ENCODE results near the gene CDK6. TPM values are rescaled to one million over a fixed set of nuclear protein-coding genes. Genes with fewer than 3 reads are reported as not detected.
A peak's percentile ranks its signal among the peaks of the same experiment; 100 is the strongest.

CDK6 gene
- total RNA-seq, 3 donors from 2014 or later, result 310 to 350 (median 347) TPM

DNA sequence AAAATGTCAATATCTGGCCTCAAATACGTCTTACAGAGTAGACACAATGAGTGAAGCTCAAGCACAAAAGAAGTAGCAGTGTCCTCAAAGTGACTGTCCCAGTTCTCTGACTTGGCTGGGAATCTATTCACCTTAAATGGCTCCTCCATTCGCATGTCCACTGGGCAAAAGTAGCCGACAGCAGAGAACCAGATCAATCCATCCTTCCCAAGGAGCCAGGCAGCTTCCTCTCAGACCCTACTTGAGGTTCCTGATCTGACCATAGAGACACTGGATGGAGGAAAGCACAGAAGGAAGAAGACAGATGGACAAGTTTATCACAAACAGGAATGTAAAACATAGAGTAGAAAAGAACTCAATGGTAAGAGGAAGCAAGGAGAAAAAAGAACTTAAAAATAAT lies 53.5 kb downstream of the CDK6 start:
- no peak for DNase-seq
- Mint-ChIP-seq H3K4me1 (ENCODE audit: low read depth) (peaks cover 48% of the 10 kb centered on the region), H3K4me3 (no peak overlapping the region), H3K27me3 (ENCODE audit: low read depth) (no peaks in the 10 kb centered on the region), H3K36me3 (ENCODE audit: insufficient read depth) (peaks cover 29% of the 10 kb centered on the region), H3K9me3 (no peaks in the 10 kb centered on the region)
- ATAC-seq, result no peak

DNA sequence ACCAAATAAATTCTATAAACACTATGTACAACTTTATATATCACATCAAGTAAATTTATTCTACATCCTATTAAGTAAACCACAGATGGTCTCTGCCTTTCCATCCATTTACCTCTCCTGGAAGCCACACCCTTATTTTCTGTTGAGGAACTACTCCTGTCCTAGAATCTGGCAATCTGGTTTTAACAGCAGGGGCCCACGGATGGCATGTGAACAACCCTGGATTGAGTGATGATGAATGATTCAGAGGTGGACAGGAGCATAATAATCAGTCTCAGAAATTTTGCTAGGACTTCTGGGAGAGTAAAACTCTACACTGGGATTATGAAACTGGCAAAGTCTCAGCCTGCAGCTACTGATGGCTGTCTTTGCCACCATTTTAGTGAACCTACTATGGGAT lies 54.1 kb downstream of the CDK6 start:
- ATAC-seq, result no peak
- H3K4me1 Mint-ChIP-seq (ENCODE audit: low read depth), result peaks cover 47% of the 10 kb centered on the region
- H3K36me3 Mint-ChIP-seq (ENCODE audit: insufficient read depth), result peaks cover 34% of the 10 kb centered on the region
- DNase-seq, result no peak
- no peaks in the 10 kb centered on the region for H3K27me3 Mint-ChIP-seq (ENCODE audit: low read depth)
- no peak overlapping the region for H3K4me3 Mint-ChIP-seq
- no peaks in the 10 kb centered on the region for H3K9me3 Mint-ChIP-seq

DNA sequence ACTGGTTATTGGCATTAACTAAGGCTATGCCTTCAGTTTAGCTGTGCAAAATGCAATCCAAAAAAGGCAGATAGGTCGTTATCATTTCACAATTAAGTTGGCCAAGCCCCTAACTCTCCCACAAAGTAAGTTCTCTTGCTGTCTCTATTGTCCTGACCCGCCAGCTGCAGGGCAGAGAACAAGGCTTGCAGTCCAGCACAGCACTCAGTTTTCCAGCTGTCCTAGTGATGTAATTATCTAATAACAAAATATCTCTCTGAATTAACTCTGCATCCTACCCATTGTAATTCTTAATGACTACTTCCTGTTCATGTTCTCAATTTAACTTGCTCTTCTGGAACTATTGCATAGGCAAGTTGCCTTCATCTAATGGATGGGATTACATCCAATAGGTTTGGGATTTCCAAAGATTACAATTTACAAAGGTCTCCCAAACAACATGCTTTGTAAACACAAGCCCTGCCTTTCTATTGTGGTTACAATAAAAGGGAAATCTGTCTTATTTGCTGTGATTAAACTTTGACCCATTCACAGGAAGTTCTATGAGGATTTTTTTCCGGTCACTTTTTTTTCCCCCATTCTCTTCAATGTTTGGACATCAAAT lies 55.2 kb downstream of the CDK6 start:
- no peak overlapping the region for H3K4me3 Mint-ChIP-seq
- H3K9me3 Mint-ChIP-seq, result no peaks in the 10 kb centered on the region
- H3K36me3 Mint-ChIP-seq (ENCODE audit: insufficient read depth), result peaks cover 43% of the 10 kb centered on the region
- no peak for DNase-seq
- ATAC-seq, result no peak
- peaks cover 52% of the 10 kb centered on the region for H3K4me1 Mint-ChIP-seq (ENCODE audit: low read depth)
- H3K27me3 Mint-ChIP-seq (ENCODE audit: low read depth), result no peaks in the 10 kb centered on the region

DNA sequence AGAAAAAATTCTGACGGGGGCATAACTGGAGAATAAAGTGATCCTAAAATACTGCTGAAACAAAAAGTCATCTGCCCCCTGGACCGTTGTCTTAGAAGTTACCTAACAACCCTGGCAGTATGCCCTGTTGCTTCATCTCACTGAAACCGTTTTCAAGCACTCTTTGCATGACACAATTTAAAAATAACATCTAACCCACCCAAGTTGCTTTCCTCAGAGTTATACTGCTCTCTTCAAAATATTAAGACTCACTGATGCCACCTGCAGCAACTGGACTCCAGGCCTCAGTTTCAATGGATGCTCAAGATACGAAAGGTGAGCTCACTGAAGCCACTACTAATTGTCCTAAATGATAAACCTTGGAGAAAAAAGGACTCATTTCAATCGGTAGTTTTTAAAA lies 57.4 kb downstream of the CDK6 start:
- H3K36me3 Mint-ChIP-seq (ENCODE audit: insufficient read depth), result peaks cover 36% of the 10 kb centered on the region
- DNase-seq, result no peak
- peaks cover 36% of the 10 kb centered on the region for H3K4me1 Mint-ChIP-seq (ENCODE audit: low read depth)
- ATAC-seq, result no peak
- no peaks in the 10 kb centered on the region for H3K9me3 Mint-ChIP-seq
- H3K4me3 Mint-ChIP-seq, result no peak overlapping the region
- H3K27me3 Mint-ChIP-seq (ENCODE audit: low read depth), result no peaks in the 10 kb centered on the region

DNA sequence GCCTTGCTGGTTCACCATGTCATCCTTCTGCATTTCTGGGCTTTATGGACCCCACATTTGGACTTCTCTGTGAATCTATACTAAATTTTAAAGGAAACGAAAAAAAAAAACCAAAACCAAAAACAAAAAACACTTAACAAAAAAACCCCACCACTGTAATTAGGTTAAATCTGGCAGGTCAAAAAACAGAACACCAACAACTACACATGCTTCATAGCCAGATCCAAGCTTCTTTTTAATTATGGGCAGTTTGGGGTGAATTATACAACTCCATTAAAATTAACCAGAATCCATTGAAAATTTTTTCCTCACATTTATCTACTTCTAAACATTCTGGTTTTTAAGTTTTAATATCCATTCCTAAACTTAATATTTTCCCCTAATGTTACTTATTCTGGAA lies 58.4 kb downstream of the CDK6 start:
- ATAC-seq, result no peak
- H3K27me3 Mint-ChIP-seq (ENCODE audit: low read depth), result no peaks in the 10 kb centered on the region
- DNase-seq, result no peak
- H3K4me3 Mint-ChIP-seq, result no peak overlapping the region
- no peaks in the 10 kb centered on the region for H3K9me3 Mint-ChIP-seq
- H3K4me1 Mint-ChIP-seq (ENCODE audit: low read depth), result peaks cover 32% of the 10 kb centered on the region
- H3K36me3 Mint-ChIP-seq (ENCODE audit: insufficient read depth), result peaks cover 44% of the 10 kb centered on the region

DNA sequence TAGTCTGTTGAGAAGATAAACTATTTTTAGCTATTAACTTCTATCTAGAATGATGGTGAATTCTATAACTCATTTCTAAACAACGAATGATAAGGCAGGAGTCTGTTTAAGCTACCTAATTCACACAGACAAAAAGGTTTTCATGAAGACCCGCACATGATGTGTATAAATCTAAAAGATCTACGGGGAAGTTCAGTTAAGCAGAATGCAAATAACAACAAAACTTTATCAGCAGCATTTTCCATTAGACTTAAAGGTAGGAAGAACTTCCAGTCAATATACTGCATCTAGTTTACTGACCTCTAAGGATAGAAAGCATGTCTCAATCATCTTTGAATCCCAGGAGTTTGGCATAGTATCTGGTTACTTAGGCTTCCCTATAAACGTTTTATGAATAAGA lies 62.6 kb downstream of the CDK6 start:
- Mint-ChIP-seq H3K4me1 (ENCODE audit: low read depth) (peaks cover 27% of the 10 kb centered on the region), H3K9me3 (no peaks in the 10 kb centered on the region), H3K4me3 (no peak overlapping the region), H3K27me3 (ENCODE audit: low read depth) (no peaks in the 10 kb centered on the region), H3K36me3 (ENCODE audit: insufficient read depth) (peaks cover 45% of the 10 kb centered on the region)
- ATAC-seq (no peak), DNase-seq (no peak)

DNA sequence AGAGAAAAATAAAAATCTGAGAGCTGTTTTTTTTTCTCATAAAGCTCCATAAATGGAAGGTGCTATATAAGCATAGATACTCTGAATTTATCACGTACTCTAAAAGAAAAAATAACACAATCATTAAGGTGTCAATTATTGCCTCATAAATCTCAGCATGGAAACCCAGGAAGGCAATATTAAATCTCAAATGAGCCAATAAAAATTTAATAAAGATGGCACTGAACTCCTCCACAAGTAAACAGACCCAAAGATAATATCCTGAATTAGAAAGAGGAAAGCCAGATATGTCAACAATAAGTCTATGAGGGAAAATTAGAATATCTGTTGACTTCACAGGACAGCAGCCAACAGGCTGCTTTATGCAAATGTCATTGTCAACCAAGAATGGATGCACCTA lies 66.5 kb downstream of the CDK6 start:
- H3K9me3 Mint-ChIP-seq, result no peaks in the 10 kb centered on the region
- ATAC-seq (no peak), DNase-seq (no peak)
- peaks cover 60% of the 10 kb centered on the region for H3K36me3 Mint-ChIP-seq (ENCODE audit: insufficient read depth)
- H3K4me3 Mint-ChIP-seq, result no peak overlapping the region
- no peaks in the 10 kb centered on the region for H3K27me3 Mint-ChIP-seq (ENCODE audit: low read depth)
- H3K4me1 Mint-ChIP-seq (ENCODE audit: low read depth), result peaks cover 53% of the 10 kb centered on the region

DNA sequence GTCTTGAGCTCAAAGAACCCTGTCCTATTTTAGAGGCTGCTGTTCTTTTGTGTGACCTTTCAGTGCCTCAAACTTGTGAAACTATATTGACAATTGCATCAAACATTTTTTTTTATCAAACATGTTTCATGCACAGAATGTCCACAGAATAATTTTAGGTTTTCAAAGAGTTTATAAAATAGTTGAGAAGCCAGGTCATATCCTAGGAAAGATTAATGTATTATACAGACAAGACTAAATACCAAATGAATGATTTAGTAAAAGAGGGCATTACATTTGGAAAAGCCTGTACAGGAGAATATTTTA lies 67.0 kb downstream of the CDK6 start:
- H3K4me3 Mint-ChIP-seq, result no peak overlapping the region
- H3K36me3 Mint-ChIP-seq (ENCODE audit: insufficient read depth), result peaks cover 62% of the 10 kb centered on the region
- H3K27me3 Mint-ChIP-seq (ENCODE audit: low read depth), result no peaks in the 10 kb centered on the region
- ATAC-seq, result peak in 1 of 2 donors; percentile 24
- no peak for DNase-seq
- H3K9me3 Mint-ChIP-seq, result no peaks in the 10 kb centered on the region
- peaks cover 54% of the 10 kb centered on the region for H3K4me1 Mint-ChIP-seq (ENCODE audit: low read depth)

DNA sequence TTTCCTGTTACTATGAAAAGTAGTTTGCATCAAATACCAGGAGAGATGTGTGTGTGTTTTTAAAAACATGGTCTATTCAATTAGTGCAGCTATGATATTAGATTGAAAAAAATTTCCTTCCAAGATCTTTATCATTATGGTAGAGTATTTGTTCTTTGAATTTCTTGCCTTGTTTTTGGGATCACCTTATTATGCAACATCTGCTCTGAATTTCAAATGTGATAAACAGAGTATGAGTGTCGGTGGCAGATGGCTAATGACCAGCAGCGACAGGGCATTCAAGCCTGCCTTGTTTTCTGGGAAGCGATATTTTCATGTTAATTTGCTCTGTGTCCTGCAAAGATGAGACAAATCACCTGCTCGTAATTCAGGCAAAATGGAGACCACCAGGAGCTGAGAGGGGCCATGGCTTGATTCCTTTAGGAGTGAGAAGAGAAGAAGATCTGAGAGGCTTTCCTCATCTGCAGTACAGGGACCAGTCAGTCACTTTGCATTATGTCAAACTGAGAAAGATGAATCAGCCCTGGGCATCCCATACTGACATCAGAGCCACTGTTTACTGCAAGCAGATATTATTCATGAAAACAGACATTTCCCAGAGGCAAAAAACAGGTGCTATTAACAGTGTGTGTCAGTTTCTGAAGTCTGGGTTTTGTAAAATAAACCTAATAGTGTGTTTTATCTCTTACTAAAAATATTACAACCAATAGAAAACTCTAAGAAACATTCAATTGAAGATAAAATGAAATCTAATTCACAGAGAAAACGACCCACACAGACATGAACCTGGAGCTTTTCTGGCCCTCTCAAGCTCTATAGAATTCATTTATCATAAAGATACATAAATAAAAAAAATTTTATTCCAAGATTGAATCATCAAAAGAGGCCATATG lies 67.6 kb downstream of the CDK6 start:
- no peak for DNase-seq
- Mint-ChIP-seq H3K4me1 (ENCODE audit: low read depth) (peaks cover 57% of the 10 kb centered on the region), H3K27me3 (ENCODE audit: low read depth) (no peaks in the 10 kb centered on the region), H3K9me3 (no peaks in the 10 kb centered on the region), H3K36me3 (ENCODE audit: insufficient read depth) (peaks cover 61% of the 10 kb centered on the region), H3K4me3 (peak overlapping the region; percentile 54)
- peak; percentile 94 to 95 for ATAC-seq

DNA sequence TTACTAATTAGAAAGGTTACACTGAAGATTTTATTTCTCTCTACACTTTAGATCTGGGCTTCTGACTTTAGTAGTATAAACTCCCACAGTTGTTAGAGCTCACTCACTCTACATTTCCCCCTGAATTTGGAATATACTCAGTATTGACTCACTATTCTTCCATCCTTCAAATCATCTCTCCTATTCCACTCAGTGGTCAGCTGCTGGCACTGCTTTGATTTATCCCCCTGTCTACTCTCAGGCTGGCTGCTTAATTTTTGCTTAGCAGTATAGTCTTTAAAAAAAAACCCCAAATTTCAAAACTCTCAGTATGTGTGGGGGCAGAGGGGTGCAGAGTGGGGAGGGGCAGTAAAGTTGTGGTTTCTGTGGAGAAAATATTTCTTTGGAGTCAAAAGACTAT lies 68.9 kb downstream of the CDK6 start:
- ATAC-seq (peak; percentile 7 to 11), DNase-seq (no peak)
- Mint-ChIP-seq H3K9me3 (no peaks in the 10 kb centered on the region), H3K4me3 (no peak overlapping the region), H3K36me3 (ENCODE audit: insufficient read depth) (peaks cover 49% of the 10 kb centered on the region), H3K27me3 (ENCODE audit: low read depth) (no peaks in the 10 kb centered on the region), H3K4me1 (ENCODE audit: low read depth) (peaks cover 54% of the 10 kb centered on the region)

DNA sequence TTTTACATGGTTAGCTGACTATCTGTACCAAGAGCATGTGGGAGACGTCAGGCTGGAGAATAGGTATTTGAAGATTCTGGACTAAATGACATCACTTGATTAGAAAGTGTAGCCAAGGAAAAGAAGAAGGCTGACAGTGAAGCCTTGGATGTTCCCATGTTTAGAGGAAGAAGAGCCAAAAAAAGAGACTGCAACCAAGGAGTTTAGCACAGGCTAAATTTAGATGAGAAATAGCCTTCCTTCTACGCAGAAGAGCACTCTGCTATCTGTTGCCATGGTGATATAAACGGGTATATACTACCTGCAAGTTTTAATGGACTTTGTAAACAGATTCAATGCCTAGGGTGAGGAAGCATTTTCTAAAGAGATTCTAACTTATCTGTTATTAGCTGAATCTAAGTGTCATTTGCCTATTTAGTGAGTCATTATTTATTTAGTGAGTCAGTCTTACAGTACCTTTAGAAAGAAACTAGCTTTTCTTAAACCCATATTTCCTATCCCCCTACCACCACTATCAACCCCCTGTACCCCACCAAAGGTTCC lies 69.8 kb downstream of the CDK6 start:
- peaks cover 52% of the 10 kb centered on the region for H3K36me3 Mint-ChIP-seq (ENCODE audit: insufficient read depth)
- no peaks in the 10 kb centered on the region for H3K9me3 Mint-ChIP-seq
- H3K4me1 Mint-ChIP-seq (ENCODE audit: low read depth), result peaks cover 60% of the 10 kb centered on the region
- ATAC-seq (no peak), DNase-seq (no peak)
- H3K4me3 Mint-ChIP-seq, result no peak overlapping the region
- no peaks in the 10 kb centered on the region for H3K27me3 Mint-ChIP-seq (ENCODE audit: low read depth)

DNA sequence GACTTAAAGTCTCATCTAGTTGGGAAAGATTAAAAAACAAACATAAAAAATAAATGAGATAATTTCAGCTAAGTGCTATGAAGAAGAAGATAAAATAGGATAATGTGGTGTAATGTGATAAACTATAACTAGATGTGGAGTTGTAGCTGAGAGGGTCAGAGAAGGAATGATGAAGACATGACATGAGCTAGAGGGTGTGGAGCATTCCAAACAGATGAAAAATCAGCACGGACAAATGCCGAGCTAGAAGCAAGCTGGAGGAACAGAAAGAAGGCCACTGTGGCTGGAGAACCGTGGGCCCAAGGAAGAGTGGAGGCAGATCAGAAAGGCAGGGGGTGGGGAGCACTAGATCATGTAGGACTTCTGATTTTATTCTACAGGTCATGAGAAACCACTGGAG lies 70.6 kb downstream of the CDK6 start:
- no peaks in the 10 kb centered on the region for H3K27me3 Mint-ChIP-seq (ENCODE audit: low read depth)
- H3K36me3 Mint-ChIP-seq (ENCODE audit: insufficient read depth), result peaks cover 52% of the 10 kb centered on the region
- DNase-seq (no peak), ATAC-seq (no peak)
- H3K4me3 Mint-ChIP-seq, result no peak overlapping the region
- peaks cover 64% of the 10 kb centered on the region for H3K4me1 Mint-ChIP-seq (ENCODE audit: low read depth)
- no peaks in the 10 kb centered on the region for H3K9me3 Mint-ChIP-seq

DNA sequence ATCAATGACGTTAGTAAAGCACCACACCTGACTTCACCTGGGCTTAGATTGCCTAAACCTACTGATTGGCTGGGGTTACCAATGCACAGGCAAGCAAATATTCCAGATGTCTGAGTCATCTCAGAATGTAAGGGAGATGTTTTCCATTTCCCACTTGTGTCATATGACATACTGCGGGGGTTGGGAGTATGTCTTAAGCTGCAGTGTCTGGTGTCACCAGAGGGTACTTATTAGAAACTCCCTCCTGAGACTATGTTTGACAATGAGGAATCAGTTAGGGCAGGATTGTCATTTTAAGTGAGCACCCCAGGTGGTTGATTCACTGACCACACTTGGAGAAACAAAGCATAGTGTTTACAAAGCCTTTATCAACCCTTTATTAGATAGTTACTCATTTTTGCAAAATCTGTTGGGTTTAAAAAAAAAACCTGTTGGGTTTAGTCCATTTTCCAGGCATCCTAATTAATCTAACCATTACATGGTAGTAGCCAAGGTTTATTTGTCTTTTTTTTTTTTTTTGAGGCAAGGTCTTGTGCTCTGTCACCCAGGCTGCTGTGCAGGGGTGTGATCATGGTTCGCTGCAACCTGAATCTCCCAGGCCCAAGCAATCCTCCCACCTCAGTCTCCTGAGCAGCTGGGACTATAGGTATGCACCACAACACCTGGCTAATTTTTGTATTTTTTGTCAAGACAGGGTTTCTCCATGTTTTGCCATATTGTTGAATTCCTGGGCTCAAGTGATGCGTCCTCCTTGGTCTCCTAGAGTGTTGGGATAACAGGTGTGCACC lies 72.5 kb downstream of the CDK6 start:
- Mint-ChIP-seq H3K4me1 (ENCODE audit: low read depth) (peaks cover 56% of the 10 kb centered on the region), H3K9me3 (no peaks in the 10 kb centered on the region), H3K4me3 (no peak overlapping the region), H3K27me3 (ENCODE audit: low read depth) (no peaks in the 10 kb centered on the region), H3K36me3 (ENCODE audit: insufficient read depth) (peaks cover 47% of the 10 kb centered on the region)
- DNase-seq, result no peak
- ATAC-seq, result no peak

DNA sequence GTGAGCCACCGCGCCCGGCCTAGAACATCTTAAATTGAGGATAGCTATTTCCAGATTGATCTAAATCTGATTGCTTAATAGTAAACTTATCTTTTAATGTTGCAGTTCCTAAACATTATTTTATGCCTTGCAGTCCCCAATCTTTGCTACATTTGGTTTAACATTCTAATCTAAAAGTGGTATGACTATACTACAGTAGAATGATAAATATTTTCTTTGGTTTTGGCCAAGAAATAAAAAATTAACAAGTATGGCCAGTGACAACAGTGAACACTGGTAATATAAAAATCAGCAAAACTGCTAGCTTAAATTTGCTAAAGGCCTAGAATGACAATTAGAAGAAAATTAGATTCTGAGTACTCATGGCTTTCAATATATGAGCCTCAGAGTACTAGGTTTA lies 73.5 kb downstream of the CDK6 start:
- Mint-ChIP-seq H3K4me1 (ENCODE audit: low read depth) (peaks cover 54% of the 10 kb centered on the region), H3K9me3 (no peaks in the 10 kb centered on the region), H3K27me3 (ENCODE audit: low read depth) (no peaks in the 10 kb centered on the region), H3K36me3 (ENCODE audit: insufficient read depth) (peaks cover 47% of the 10 kb centered on the region), H3K4me3 (no peak overlapping the region)
- DNase-seq (no peak), ATAC-seq (no peak)

Data from activated T-cell treated with anti-CD3 and anti-CD28 coated beads, Interleukin-2, amount 50 U/mL, for 4 hours (primary cell).